DLD1 (cell line): ENCODE data around the gene CKS1B.

Experiments
- in situ Hi-C: cut with HindIII; loops from 2 replicates; pipeline ENCODE4 v1.10.0; 2017; ENCODE audit warnings: low sequenced_read_pairs

Gene CKS1B

GRCh38 chr1:155012026-155012546 lies 37.6 kb downstream of the CKS1B start:
- in situ Hi-C loops = no loop called here

- in situ Hi-C loops = no loop called here
Measured at GRCh38 chr1:155012776-155013602, 38.5 kb downstream of the CKS1B start.

- in situ Hi-C loops = no loop called here
Measured at GRCh38 chr1:155013632-155014031, 39.2 kb downstream of the CKS1B start.

GRCh38 chr1:155014709-155015508 lies 40.4 kb downstream of the CKS1B start:
- in situ Hi-C loops = no loop called here

GRCh38 chr1:155015527-155016230 lies 41.2 kb downstream of the CKS1B start:
- in situ Hi-C loops = no loop called here

- in situ Hi-C loops = no loop called here
Measured at GRCh38 chr1:155016231-155016831, 41.9 kb downstream of the CKS1B start.

GRCh38 chr1:155017041-155017945 lies 42.8 kb downstream of the CKS1B start:
- in situ Hi-C loops = no loop called here

GRCh38 chr1:155017946-155018316 lies 43.5 kb downstream of the CKS1B start:
- in situ Hi-C loops = no loop called here

- in situ Hi-C loops = no loop called here
Measured at GRCh38 chr1:155018617-155019348, 44.3 kb downstream of the CKS1B start.

GRCh38 chr1:155019377-155020245 lies 45.1 kb downstream of the CKS1B start:
- in situ Hi-C loops = no loop called here

GRCh38 chr1:155022136-155022926 lies 47.9 kb downstream of the CKS1B start:
- in situ Hi-C loops = no loop called here

- in situ Hi-C loops = no loop called here
Measured at GRCh38 chr1:155022927-155023236, 48.4 kb downstream of the CKS1B start.

- in situ Hi-C loops = no loop called here
Measured at GRCh38 chr1:155023627-155024026, 49.1 kb downstream of the CKS1B start.

- in situ Hi-C loops = no loop called here
Measured at GRCh38 chr1:155024315-155024714, 49.8 kb downstream of the CKS1B start.

GRCh38 chr1:155026154-155026553 lies 51.7 kb downstream of the CKS1B start:
- in situ Hi-C loops = no loop called here

- in situ Hi-C loops = no loop called here
Measured at GRCh38 chr1:155026588-155026987, 52.1 kb downstream of the CKS1B start.
